Upper lobe of left lung (tissue), 6 donors: ENCODE results near the gene SLF1. TPM values are rescaled to one million over a fixed set of nuclear protein-coding genes. Genes with fewer than 3 reads are reported as not detected.

Experiments
- ATAC-seq, 2 donors: fragments of 200-7000 bp; cut with Tn5 transposase; one replicate each; pipeline ENCODE4 v1.9.1; 2022; ENCODE audit warnings: mild to moderate bottlenecking in 2 of 2, moderate library complexity in 2 of 2; ENCODE audit not compliant: low FRiP score in 2 of 2
- DNase-seq, 2 donors: peaks; one replicate each; pipeline ENCODE4 v3.0.0-alpha.2; 2019 to 2020
- H3K27ac ChIP-seq, 4 donors: fragments of 200-600 bp; sonication (generic); one replicate each; pipeline ENCODE4 v1.5.1; 2016 to 2019
- H3K27me3 ChIP-seq, 4 donors: fragments of 200-600 bp; sonication (generic); one replicate each; pipeline ENCODE4 v1.5.1; 2017 to 2019
- H3K36me3 ChIP-seq, 4 donors: fragments of 200-600 bp; sonication (generic); one replicate each; pipeline ENCODE4 v1.5.1; 2016 to 2019
- H3K4me1 ChIP-seq, 4 donors: fragments of 200-600 bp; sonication (generic); one replicate each; pipeline ENCODE4 v1.5.1; 2018 to 2019
- H3K4me3 ChIP-seq, 4 donors: fragments of 200-600 bp; sonication (generic); one replicate each; pipeline ENCODE4 v1.5.1; 2017 to 2019; ENCODE audit warnings: mild to moderate bottlenecking in 2 of 4, moderate library complexity in 1 of 4
- H3K9me3 ChIP-seq, 4 donors: fragments of 200-600 bp; sonication (generic); one replicate each; pipeline ENCODE4 v1.5.1; 2018 to 2019
- EP300 ChIP-seq, 4 donors: sonication (generic); formaldehyde crosslinking; IDR thresholded peaks; one replicate each; pipeline ENCODE4 v1.5.1; 2017; ENCODE audit warnings: antibody characterized with exemption in 4 of 4, control low read depth in 2 of 4
- POLR2A ChIP-seq, 4 donors: fragments of 450-650 bp; IDR thresholded peaks; one replicate each; pipeline ENCODE4 v1.5.1; 2016 to 2017; ENCODE audit warnings: antibody characterized with exemption in 4 of 4, mild to moderate bottlenecking in 2 of 4
- POLR2AphosphoS5 ChIP-seq, 2 donors: sonication (generic); formaldehyde crosslinking; IDR thresholded peaks; one replicate each; pipeline ENCODE4 v1.5.1; 2017; ENCODE audit warnings: antibody characterized with exemption in 2 of 2
- WGBS, 2 donors: methylation state at CpG; one replicate each; pipeline ENCODE4 v1.1.5; 2017 to 2018; 5-methylcytosine and 5-hydroxymethylcytosine counted together
- total RNA-seq, 6 donors: library from RNA; depleted of rRNA in 4 of 6; stranded (reverse); fragments of >200 nt in 4 of 6; gene quantifications; one replicate each; pipeline versions ENCODE4 v1.1.0 to v1.2.1, GENCODE V29; 2016 to 2021
- TF ChIP-seq, protein P1 (sequence below), 6 experiments: fragments of 450-650 bp in 4 of 6; fragments of 200-600 bp in 2 of 6; sonication (generic) in 2 of 6; IDR thresholded peaks; one replicate each; pipeline ENCODE4 v1.5.1; 2016 to 2019; ENCODE audit warnings: antibody characterized with exemption in 6 of 6
- donor health status: DM: no; HTN: no; CAD: no; lungs with moderate emphysema.
- donor health status: DM: no; HTN: yes; CAD: no; lungs with severe emphysema.

SLF1 gene
- total RNA-seq, 6 donors from 2014 or later, result 4.3 to 19.9 (median 8.2) TPM

DNA sequence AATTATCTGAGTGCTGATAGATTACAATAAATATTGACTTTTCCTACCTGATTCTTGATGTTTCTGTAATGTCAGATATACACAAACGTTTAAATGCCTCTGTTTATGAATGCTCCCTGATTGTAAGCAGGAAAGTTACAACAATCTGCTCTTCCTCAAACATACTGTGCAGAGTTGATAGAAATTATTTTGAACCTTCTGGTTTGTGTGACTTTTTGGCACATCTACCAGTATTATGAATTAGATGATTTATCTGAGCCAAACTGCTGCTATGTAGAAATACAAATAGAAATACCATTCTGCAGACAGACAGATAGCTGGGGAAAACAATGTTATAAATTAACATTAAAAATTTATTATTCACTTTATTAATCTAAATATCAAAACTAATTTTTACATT lies 113.0 kb downstream of the SLF1 start:
- Histone ChIP-seq H3K4me1 (peaks cover 0 to 3% (median 0%) of the 10 kb centered on the region in 4 donors), H3K27me3 (no peaks in the 10 kb centered on the region), H3K4me3 (no peak overlapping the region), H3K36me3 (no peaks in the 10 kb centered on the region), H3K27ac (no peak overlapping the region), H3K9me3 (no peaks in the 10 kb centered on the region)
- no peak for ATAC-seq
- WGBS, 2 donors, result 20 to 23% methylated on average over 1 of the region's 1 CpG
- TF ChIP-seq POLR2AphosphoS5 (IDR thresholded peaks at IDR 0.05) (no peak), EP300 (IDR thresholded peaks at IDR 0.05) (no peak), POLR2A (IDR thresholded peaks at IDR 0.05) (no peak)
- TF ChIP-seq, protein P1, sequence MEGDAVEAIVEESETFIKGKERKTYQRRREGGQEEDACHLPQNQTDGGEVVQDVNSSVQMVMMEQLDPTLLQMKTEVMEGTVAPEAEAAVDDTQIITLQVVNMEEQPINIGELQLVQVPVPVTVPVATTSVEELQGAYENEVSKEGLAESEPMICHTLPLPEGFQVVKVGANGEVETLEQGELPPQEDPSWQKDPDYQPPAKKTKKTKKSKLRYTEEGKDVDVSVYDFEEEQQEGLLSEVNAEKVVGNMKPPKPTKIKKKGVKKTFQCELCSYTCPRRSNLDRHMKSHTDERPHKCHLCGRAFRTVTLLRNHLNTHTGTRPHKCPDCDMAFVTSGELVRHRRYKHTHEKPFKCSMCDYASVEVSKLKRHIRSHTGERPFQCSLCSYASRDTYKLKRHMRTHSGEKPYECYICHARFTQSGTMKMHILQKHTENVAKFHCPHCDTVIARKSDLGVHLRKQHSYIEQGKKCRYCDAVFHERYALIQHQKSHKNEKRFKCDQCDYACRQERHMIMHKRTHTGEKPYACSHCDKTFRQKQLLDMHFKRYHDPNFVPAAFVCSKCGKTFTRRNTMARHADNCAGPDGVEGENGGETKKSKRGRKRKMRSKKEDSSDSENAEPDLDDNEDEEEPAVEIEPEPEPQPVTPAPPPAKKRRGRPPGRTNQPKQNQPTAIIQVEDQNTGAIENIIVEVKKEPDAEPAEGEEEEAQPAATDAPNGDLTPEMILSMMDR (IDR thresholded peaks at IDR 0.05), result no peak
- no peak for DNase-seq

DNA sequence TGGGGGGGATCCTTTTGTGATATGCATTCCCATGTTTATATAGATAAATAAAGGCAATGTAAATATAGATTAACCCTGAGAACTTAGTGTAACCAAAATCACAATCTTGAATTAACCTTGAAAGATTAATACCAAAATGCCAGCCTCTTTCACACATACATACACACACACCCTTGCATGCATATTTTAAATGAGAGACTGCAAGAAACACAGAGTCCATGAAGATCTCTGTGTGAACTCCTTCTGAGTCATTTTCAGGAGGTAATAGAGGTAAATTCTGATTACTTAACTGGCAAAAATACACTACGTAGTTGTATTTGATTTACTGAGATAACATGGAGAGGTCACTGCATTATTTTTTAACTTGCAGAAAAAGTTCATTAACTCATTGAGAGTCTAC lies 118.0 kb downstream of the SLF1 start:
- no peaks in the 10 kb centered on the region for H3K4me1 ChIP-seq
- H3K36me3 ChIP-seq, result no peaks in the 10 kb centered on the region
- no peaks in the 10 kb centered on the region for H3K9me3 ChIP-seq
- no peak for ATAC-seq
- H3K27me3 ChIP-seq, result no peaks in the 10 kb centered on the region
- WGBS, 2 donors, result 91 to 95% methylated on average over 1 of the region's 1 CpG
- no peak for DNase-seq
- H3K27ac ChIP-seq, result no peak overlapping the region
- no peak overlapping the region for H3K4me3 ChIP-seq
- TF ChIP-seq POLR2AphosphoS5 (IDR thresholded peaks at IDR 0.05) (no peak), EP300 (IDR thresholded peaks at IDR 0.05) (no peak), POLR2A (IDR thresholded peaks at IDR 0.05) (no peak)
- TF ChIP-seq, protein P1 (IDR thresholded peaks at IDR 0.05), result no peak

DNA sequence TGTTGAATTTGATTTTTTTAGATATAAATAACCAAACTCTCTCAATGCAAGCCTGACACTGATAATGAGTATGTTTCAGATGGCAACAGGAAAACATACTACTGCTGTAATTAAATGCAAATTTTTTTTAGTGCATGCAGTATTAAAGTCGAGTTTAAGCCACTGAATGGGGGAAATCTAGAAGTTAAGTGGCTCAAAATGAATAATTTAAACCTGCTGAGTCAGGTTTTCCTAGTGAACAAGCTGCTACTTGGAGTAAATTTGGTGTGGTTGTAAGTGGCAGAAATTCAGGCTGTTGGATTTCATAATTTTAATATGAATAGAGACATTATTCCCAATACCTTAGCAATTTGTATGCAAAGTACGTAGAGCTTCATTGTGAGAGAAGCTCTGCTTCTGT lies 121.8 kb downstream of the SLF1 start:
- no peaks in the 10 kb centered on the region for H3K9me3 ChIP-seq
- H3K27ac ChIP-seq, result no peak overlapping the region
- DNase-seq (no peak), ATAC-seq (no peak)
- no peak overlapping the region for H3K4me3 ChIP-seq
- no peaks in the 10 kb centered on the region for H3K27me3 ChIP-seq
- no peaks in the 10 kb centered on the region for H3K36me3 ChIP-seq
- 71 to 78% methylated on average over 2 of the region's 2 CpGs for WGBS, 2 donors
- no peaks in the 10 kb centered on the region for H3K4me1 ChIP-seq
- TF ChIP-seq, protein P1 (IDR thresholded peaks at IDR 0.05), result no peak
- TF ChIP-seq POLR2AphosphoS5 (IDR thresholded peaks at IDR 0.05) (no peak), POLR2A (IDR thresholded peaks at IDR 0.05) (no peak), EP300 (IDR thresholded peaks at IDR 0.05) (no peak)

DNA sequence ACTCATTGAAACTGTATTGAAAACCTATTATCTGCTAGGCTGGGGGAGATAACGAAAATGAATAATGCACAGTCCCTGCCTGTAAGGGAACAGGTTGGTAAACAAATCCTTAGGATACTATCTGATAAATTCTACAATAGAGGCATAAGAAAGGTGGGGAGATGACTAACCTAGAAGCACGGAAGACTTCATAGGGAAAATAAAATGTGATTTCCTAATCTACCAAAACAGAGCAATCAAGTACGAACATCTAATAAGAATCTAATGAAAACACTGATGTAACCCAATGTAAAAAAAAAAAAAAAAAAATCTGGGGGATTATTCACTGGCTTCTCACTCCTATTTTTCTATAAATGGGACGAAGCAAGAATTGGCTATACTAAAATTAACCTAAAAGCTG lies 124.4 kb downstream of the SLF1 start:
- peaks cover 0 to 3% (median 0%) of the 10 kb centered on the region in 4 donors for H3K4me1 ChIP-seq
- no peak overlapping the region for H3K4me3 ChIP-seq
- 94 to 96% methylated on average over 4 of the region's 4 CpGs for WGBS, 2 donors
- TF ChIP-seq POLR2AphosphoS5 (IDR thresholded peaks at IDR 0.05), result no peak
- TF ChIP-seq, protein P1 (IDR thresholded peaks at IDR 0.05), result no peak
- no peak for TF ChIP-seq POLR2A (IDR thresholded peaks at IDR 0.05)
- no peak for TF ChIP-seq EP300 (IDR thresholded peaks at IDR 0.05)
- no peaks in the 10 kb centered on the region for H3K36me3 ChIP-seq
- DNase-seq (no peak), ATAC-seq (no peak)
- H3K9me3 ChIP-seq, result no peaks in the 10 kb centered on the region
- H3K27me3 ChIP-seq, result no peaks in the 10 kb centered on the region
- H3K27ac ChIP-seq, result no peak overlapping the region

DNA sequence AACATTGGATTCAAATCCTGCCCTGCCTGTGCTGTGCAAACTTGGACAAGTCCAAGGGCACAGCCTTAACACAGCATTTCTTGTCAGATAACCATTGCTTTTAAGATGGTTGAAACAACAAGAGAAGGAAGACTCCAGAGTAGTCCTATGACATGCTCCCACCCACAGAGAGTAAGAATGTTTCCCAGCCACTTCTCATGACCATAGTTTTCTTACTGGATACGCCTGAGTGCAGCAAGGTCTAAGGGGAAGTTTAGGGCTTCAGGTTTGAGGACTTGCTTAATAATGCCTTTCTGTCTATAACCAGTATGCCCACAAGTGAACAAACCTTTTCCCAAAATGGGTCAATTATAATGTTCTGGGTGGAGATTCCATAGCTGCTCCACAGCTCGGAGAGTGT lies 126.4 kb downstream of the SLF1 start:
- WGBS, 2 donors, result 74 to 93% methylated on average over 2 of the region's 2 CpGs
- ATAC-seq, result no peak
- H3K36me3 ChIP-seq, result no peaks in the 10 kb centered on the region
- H3K9me3 ChIP-seq, result no peaks in the 10 kb centered on the region
- H3K4me3 ChIP-seq, result no peak overlapping the region
- H3K27ac ChIP-seq, result no peak overlapping the region
- H3K4me1 ChIP-seq, result peaks cover 0 to 3% (median 0%) of the 10 kb centered on the region in 4 donors
- TF ChIP-seq POLR2A (IDR thresholded peaks at IDR 0.05) (no peak), EP300 (IDR thresholded peaks at IDR 0.05) (no peak), POLR2AphosphoS5 (IDR thresholded peaks at IDR 0.05) (no peak)
- TF ChIP-seq, protein P1 (IDR thresholded peaks at IDR 0.05), result no peak
- no peak for DNase-seq
- H3K27me3 ChIP-seq, result no peaks in the 10 kb centered on the region
